ENCODE data around the gene RGPD5.
"Not testable (repeated sequence)": the region's sequence is repeated elsewhere in the genome, so short reads cannot be mapped to it uniquely, and the experiment has no call there.

The RGPD5 gene

DNA sequence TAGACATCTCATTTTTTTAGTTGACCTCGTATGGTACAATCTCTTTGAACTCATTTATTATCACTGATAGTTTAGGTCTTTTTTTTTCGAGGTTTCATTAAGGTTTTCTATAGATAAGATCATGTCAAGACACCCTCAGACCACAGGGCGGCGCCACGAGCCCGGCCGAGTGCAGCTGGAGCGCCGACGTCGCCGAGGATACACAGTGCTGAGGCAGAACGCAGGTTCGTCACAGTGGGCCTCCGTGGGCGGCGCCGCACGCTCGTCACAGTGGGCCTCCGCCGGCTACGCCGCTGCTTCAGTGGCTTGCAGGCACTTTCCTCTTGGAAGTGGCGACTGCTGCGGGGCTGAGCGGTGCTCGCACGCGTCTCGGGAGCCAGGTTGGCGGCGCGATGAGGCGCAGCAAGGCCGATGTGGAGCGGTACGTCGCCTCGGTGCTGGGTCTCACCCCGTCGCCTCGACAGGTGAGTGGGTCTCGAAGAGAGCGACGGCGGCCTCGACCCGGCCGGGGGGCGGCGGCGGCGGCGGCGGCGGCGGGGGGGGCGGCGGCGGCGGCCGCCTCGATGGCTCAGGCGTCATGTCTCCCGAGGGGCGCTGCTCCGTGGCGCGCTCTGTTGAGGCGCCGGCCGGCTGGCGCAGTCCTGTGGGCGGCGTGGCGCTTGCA, at the start of gene RGPD5:
Gene RGPD5, plus strand, starts transcription at position 232 of the 664 bp plus-strand sequence. Its CDS starts 161 bp downstream, at position 393.
- not testable (repeated sequence) for DNase-seq (ENCODE audit: low read depth in 2 of 2)

DNA sequence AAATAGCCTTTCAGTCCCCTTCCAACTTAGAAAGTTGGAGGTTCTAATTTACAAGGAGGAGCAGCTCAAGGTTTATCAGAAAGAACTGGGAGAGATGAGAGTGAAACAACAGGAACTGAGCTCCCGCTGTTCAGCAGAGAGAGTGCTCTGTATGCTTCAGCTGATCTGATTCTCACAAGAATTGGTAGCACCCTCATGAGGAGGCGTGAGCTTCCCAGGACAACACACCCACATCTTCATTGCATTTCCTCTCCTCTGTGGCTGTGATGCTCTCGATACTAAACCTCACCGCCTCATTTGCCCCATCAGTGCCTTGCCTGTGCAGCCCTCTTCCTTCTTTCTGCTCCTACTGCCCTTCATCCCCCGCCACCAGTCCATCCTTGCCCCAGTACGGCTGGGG, 42.5 kb upstream of the RGPD5 start:
- DNase-seq (ENCODE audit: low read depth in 2 of 2), result not testable (repeated sequence)

DNA sequence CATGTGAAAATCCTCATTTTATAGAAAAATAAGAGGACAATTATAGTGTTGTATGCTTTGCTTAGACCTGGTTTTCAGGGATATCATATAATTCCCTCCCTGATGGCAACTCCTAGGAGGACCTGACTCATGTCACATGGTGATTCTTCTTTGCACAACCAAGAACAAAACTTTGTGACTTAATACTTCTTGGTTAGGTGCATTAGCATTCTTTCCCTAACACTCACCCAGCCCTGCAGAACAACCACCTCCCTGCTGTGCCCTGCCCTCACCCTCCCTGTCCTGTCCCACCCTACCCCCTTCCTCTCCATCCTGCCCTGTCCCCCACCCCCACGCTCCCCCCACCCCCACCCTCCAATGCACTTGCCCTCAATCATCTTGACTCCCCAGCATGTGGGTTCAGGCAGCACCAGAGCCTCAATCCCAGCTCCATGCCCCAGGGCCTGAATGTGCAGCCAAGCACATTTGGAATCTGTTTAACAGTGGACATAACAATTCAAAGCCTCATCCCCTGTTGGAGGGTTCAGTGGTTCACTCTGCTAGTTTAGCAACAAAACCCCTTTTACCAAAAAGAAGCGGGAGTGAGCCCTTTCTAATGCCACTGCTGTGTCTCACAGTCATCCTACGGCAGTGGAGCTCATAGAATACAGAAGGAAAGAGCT, 36.8 kb upstream of the RGPD5 start:
- DNase-seq (ENCODE audit: low read depth in 2 of 2), result not testable (repeated sequence)

DNA sequence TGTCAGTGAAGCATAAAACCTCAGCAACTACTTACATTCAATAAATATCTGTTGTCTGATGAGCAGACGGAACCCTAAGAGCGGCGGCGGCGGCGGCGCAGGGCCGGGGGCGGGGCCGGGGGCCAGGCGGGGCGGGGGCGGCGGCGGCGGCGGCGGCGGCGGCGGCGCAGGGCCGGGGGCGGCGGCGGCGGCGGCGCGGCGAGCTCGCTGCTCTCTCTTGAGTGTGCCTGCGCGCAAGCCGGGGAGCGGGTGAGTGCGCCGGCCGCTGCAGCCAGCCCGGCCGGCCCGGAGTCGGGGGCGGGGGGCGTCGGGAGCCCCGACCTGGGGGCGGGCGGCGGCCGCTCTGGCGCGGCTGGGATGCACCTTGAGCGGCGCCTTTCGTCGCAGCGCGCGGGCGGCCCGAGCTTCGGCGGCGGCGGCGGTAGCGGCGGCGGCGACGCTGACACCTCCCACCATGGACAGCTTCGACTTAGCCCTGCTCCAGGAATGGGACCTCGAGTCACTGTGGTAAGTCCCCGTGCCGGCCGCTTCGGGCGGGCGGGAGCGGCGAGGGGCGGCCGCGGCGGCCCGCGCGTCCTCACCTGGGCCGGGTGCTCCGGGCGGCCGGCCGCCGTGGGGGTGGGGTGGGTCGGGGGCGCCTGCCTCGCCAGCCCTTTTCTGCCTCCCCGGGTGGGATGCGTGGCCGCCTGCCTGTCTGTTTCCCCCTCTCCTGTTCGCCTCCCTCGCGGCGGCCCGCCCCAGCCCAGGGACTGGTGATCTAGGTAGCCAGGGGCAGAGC, 33.7 kb upstream of the RGPD5 start:
- not testable (repeated sequence) for DNase-seq (ENCODE audit: low read depth in 2 of 2)

DNA sequence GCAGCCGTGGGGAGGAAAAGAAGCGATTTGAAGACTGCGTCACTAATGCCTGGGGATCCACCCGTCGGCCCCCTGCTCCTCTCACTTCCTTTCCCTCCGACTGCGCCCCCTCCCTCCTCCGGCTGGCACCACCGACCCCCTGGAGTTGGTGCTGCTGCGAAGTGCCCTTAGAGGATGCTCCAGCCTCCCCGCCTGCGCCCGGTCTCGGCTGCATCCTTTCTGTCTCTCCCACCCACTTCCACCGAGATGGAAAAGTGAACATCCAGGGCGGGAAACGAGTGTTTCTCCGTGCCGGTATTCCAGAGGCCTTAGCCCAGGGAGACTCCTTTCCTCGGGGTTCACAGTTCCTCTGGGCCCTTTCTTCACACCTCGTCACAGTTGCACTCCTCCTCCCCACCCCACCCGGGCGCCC, 33.1 kb upstream of the RGPD5 start:
- not testable (repeated sequence) for DNase-seq (ENCODE audit: low read depth in 2 of 2)

DNA sequence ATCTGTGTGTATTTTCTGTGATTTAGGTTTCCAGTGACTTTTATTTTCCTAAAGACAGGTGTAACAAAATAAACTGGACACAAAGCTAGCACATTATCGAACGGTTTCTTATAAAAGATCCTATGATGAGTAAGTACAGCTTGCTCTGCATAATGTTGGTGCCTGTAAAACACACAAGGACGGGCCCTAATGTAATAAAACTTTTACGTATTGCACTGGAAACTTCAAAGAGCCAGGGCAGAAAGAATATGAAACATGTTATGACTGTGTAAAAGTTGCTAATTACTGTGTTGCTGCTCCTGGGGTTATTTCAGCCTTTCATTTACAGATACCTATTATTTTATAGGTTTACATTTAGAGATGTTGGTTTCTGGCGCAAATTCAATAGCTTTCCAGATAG, 32.1 kb upstream of the RGPD5 start:
- not testable (repeated sequence) for DNase-seq (ENCODE audit: low read depth in 2 of 2)

DNA sequence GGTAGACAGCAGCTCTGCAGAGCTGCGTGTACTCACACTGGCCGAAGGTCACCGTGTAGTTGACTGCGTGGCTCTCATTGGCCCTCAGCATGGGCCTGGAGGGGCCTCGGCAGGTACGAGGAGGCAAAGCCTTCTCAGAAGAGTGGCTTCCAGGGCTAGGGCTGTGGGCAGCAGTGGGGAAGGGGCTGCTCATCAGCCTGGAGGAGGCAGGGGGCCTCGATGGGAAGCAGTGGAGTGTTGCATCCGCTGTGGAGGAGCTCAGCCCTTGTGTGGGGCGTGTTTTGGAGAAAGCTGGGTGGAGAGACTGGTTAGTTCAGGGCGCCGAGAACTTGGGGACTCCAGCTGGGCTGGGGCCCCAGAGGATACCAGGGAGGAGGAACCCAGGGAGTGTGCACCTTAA, 28.0 kb upstream of the RGPD5 start:
- not testable (repeated sequence) for DNase-seq (ENCODE audit: low read depth in 2 of 2)

DNA sequence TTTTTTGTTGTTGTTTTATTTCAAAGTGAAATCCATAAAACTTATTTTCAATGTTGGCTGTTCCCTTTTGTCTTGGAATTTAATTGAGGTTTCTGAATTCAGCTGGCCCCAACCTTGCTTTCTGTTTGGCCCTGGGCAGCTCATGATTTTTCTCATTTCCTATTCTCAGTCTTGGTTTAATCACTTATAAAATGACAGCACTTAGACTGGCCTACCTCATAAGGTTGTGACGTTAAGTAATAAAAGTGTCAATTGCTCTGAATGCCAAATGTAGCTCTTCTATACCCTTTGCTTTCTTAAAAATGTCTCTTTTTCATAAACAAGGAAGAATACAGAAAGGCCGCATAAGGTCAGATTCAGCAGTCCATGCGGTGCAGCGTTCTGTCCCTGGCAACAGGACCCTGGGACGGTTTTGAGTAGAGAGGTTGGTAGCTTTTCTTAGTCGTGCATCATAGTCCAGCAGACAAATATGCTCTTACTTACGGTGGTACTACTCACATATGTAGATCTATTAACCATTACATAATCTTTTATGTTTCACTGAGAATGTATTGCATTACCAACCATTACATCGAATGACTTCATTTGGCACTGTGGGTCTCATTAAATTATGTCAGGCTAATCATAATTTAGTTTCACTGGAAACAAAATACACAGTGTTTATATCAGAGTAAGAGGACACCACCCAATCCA, 27.1 kb upstream of the RGPD5 start:
- DNase-seq (ENCODE audit: low read depth in 2 of 2), result not testable (repeated sequence)

DNA sequence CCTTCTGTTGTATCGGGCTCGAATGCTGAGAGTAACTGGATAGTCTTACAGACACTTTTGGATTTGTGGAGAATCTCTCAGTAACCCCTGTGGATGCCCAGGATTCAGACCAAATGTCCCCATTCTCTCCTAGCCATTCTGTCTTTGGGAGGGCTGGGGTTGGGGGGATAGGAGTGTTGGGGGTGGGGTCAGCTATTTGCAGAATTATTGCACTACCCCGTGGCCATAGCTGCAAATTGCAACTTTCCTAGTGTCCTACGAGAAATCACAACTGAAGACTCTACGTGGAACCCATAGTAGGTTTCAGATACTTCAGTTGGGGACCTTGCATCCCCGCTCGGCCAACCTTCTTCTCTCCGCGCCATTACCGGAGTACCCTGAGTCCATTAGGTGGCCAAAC, 25.2 kb upstream of the RGPD5 start:
- not testable (repeated sequence) for DNase-seq (ENCODE audit: low read depth in 2 of 2)

DNA sequence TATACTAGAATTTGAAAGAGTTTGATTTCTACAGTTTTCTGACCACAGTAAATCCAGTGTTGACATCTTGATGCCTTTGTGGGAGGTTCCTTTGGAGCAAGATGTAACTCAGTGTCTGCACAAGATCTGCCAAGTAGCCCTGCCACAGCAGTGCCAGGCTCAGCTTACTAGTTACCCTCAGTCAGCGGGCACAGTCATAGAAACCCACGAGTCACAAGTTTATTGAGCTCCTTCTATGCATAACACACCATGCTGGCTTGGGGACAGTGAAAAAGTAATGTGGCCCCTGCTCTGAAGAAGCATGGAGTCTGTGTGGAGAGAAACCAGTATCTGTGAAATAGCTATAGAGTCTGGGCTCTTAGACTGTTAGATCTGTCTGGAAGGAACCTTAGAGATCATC, 15.0 kb upstream of the RGPD5 start:
- not testable (repeated sequence) for DNase-seq (ENCODE audit: low read depth in 2 of 2)

DNA sequence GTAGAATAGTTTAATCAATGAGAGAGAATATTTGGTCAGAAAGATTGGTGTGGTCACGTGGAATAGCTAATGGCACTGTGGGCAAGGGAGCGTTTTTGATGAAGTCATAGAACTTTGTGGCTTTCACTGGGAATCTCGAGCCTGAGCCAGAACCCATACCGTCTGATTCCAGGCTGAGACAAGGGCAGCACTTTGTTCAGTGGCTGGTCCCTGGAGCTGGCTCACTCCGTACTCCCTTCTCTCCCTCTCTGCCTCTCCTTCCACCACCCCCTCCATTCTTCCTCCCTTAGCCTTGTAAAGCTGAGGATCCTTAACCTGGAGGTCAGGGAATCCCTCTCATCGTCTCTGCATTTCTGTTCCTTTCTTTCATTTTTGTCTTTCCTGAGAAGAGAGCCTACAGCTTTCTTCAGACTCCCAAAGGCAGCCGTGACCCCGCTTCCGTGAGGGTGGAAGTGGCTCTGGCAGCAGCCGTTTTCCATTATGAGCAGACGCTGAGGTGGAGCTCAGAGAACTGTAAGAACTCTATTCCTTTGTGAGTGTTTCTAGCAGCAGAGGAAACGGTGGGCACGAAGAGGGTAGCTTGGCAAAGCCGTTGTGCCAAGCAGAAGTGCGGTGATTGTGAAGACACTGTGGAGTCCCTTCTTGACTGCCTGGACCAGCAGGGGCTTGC, 12.8 kb upstream of the RGPD5 start:
- DNase-seq (ENCODE audit: low read depth in 2 of 2), result not testable (repeated sequence)

DNA sequence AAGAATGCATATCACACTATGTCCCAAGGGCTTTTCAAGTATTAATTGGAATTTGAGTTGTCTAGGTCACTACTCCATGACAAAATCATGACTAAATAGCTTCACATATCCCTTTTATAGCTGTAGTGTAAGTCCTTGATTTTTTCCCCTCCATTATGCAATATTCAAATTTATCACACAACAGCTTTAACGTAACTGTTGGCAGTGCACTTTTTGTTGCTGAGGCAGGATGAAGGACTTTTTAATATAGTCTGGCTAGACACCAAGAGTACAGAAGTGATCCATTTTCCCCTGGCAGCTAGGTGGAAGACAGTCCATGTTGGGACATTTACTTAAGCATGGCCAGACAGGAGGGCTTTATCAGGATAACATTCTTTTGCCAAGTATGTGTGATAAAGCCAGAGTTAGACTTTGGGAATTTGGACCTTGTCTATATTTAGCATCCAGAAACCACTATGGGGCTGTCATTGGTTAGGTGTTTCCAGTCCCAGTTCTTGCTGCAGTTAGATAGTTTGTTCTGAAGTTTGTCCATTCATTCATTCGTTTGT, 11.6 kb upstream of the RGPD5 start:
- not testable (repeated sequence) for DNase-seq (ENCODE audit: low read depth in 2 of 2)

DNA sequence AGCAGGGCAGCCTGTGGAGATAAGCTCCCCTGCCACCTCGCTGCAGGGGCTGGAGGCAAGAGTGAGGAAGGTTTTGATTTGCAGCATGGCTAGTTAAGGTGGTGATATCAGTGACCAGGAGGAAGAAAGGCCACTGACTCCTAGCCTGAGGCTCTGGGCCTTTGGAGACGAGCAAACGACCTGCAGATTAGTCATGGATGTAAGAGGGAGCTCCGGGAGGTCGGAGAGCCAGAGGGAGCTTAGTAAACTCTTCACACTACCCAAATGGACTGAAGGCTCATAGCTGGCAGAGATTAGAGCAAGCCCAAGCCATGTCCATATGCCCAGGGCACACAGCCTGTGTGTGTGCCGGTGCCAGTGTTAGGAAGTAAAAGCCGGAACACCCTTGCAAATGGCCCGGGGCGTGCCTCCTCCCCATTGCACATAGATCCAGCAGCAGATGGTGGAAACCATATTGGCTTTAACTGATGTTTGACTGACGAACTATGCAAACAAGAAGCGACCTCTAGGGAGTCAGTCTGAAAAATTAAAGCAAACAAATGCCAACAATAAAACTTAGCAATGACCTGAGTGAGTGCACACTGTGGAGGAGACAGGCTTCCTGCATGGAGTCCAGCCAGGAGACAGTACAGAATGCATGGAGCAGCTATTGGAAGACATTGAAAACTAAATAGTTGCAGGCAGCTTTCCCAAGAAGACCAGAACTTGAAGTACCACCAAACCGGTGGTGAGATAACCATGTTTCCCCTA, 2.4 kb upstream of the RGPD5 start:
- DNase-seq (ENCODE audit: low read depth in 2 of 2), result not testable (repeated sequence)

DNA sequence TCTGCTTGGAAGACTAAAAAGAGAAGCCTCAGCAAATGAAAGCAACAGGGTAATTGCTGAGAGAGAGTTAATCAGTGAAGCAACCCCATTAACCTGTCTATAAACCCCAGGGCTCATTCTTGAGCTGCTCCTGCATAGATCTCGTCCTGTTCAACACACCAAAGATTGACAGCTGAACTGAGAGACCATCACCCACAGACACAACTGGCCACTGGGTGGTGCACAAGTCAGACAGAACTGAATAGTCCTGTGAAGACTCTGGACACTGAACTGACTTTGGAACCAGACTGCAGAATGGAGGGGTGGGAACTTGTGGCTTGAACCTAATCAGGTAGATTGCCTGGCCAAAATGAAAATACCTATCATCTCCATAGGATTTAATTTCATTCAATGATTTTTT, 1.4 kb upstream of the RGPD5 start:
- not testable (repeated sequence) for DNase-seq (ENCODE audit: low read depth in 2 of 2)

DNA sequence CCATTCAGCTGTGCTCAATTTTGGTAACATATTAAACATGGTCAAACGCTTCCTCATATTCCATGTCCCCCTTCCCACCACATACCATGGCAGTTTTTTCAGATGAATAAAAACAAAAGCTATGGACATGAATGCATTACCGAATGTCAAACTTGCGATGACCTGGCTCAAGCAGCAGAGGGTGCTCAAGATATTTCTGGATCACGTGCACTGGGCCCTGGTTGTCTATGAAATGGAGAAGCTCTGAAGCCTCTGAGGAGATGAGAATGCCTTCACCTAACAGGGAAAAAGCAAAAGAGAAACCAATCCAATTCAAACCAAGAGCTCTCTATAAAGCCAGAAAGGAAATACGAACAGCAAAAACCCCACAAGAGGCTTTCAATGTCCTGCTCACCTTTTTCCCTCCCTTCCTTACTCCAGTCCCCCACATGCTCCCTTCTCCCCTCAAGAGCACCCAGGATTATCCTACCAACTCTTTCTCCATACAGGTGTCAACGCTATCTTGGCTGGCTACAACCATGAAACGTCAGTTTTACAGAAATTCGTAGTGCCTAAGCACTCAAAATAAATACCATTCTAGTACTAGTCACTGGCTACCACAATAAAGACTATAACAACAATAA, 77.1 kb downstream of the RGPD5 start:
- not testable (repeated sequence) for DNase-seq (ENCODE audit: low read depth in 2 of 2)

DNA sequence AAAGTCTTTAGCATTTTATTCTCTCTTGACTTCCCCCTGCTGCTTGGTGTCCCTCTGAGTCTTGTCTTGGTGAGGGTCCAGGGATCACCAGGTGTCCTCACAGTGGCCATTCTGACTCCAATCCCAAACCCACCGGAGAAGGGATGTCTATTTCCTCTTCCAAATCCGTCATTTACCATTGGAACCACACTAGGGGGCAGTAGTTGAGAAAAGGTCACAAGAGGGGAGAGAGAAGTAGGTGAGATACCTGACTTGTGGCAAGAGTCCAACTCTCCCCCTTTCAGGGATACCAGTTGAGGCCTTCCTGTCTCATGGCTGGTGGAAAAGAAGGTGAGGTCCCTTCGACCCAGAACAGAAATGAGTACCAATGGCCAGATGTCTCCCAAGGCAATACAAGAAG, 82.5 kb downstream of the RGPD5 start:
- not testable (repeated sequence) for DNase-seq (ENCODE audit: low read depth in 2 of 2)

DNA sequence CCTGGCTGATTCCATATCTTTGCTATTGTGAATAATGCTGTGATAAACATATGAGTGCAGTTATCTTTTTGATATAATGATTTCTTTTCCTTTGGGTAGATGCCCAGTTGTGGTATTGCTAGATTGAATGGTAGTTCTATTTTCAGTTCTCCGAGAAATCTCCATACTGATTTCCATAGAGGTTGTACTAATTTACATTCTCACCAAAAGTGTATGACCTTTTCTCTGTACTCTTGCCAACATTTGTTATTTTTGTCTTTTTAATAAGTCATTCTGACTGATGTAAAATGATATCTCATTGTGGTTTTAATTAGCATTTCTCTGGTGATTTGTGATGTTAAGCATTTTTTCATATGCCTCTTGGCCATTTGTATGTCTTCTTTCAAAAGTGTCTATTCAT, 88.0 kb downstream of the RGPD5 start:
- not testable (repeated sequence) for DNase-seq (ENCODE audit: low read depth in 2 of 2)

DNA sequence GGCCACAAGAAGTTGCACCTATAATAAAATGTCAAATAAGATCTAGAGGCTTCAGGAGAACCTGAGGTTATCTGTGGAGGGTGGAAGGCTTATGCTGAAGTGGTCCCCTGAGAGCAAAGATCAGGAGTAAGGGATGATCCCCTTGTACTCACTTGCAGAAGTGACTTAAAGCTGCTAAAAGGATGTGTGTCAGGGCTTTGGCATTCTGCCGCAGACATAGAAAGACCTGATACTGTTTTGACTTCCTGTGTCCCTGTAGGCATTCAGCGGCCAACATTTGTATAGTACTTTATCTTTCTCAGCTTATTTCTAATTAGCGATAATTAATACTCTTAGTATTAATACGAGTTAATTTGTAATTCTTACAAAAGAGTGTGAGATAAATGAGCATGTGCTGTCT, 94.3 kb downstream of the RGPD5 start:
- DNase-seq (ENCODE audit: low read depth in 2 of 2), result not testable (repeated sequence)

DNA sequence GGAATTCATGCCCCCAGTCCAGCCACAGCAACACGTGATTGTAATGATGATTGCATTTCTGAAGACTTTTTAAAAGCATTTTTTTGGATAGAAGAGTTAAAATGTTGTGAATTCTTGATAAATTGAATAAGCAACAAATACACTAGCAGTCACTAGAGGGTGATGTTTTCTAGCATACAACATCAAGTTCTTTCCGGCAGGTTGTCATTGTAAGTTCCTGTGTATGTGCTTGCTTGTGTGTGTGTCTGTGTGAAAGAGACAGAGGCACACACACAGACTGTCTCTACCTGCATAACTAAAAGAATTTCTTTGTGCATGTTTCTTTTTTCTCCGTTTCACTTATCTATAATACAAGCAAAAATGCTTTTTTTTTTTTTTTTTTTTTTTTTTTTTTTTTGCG, 95.8 kb downstream of the RGPD5 start:
- not testable (repeated sequence) for DNase-seq (ENCODE audit: low read depth in 2 of 2)

DNA sequence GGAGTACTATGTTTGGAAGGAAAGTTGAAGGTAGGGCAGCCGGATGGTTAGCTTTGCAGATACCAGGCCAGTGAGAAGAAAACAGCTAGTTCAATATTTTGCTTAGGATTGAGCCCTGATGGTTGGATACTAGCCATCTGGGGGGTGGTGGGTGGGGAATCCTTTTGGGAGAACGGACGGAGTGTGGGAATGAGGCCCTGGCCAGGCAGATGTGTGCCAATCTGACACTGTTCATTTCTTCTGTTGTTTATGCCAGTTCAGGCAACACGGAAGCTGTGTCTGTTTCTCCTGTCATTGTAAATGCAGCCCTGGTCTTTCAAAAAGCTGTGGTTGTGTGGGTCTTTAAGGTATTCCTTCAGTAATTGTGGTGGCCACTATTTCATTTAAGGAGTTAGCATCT, 96.9 kb downstream of the RGPD5 start:
- not testable (repeated sequence) for DNase-seq (ENCODE audit: low read depth in 2 of 2)
